ENCODE measurements around the gene SHROOM3. TPM values are rescaled to one million over a fixed set of nuclear protein-coding genes. Genes with fewer than 3 reads are reported as not detected.

The SHROOM3 gene
- total RNA-seq, 2 donors from 2014 or later, result 18.1 to 21.8 TPM

GRCh38 chr4:76738086-76738931 lies 303.3 kb downstream of the SHROOM3 start:
- H3K4me1 ChIP-seq (ENCODE audit: control insufficient read depth, insufficient read depth, low read length), result peaks cover 3% of the 10 kb centered on the region
- WGBS, 2 experiments (ENCODE audit: insufficient coverage in 1 of 2, insufficient read length in 1 of 2), result 84 to 92% methylated on average over 3 to 5 of the region's 5 CpGs
- peaks cover 3% of the 10 kb centered on the region for H3K4me1 Mint-ChIP-seq
- no peak overlapping the region for H3K4me3 Mint-ChIP-seq
- H3K27ac Mint-ChIP-seq, result no peak overlapping the region
- DNase-seq, result no peak
- H3K27me3 ChIP-seq (ENCODE audit: control insufficient read depth, insufficient read depth, low read length, poor library complexity, severe bottlenecking), result no peaks in the 10 kb centered on the region
- H3K9me3 Mint-ChIP-seq, result no peaks in the 10 kb centered on the region
- H3K36me3 ChIP-seq (ENCODE audit: control insufficient read depth, insufficient read depth, low read length), result peaks cover 29% of the 10 kb centered on the region
- H3K9ac ChIP-seq (ENCODE audit: extremely low read depth, low read length, poor library complexity, severe bottlenecking), result no peak overlapping the region
- H3K36me3 Mint-ChIP-seq (ENCODE audit: low read depth), result peaks cover 24% of the 10 kb centered on the region
- no peaks in the 10 kb centered on the region for H3K9me3 ChIP-seq (ENCODE audit: control insufficient read depth, low read length)
- H3K4me3 ChIP-seq (ENCODE audit: low read length), result no peak overlapping the region
- peak overlapping the region; percentile 5 for H3K27ac ChIP-seq (ENCODE audit: low read depth, low read length)
- no peak for TF ChIP-seq CTCF (conservative IDR thresholded peaks at IDR 0.05)
- no peaks in the 10 kb centered on the region for H3K27me3 Mint-ChIP-seq (ENCODE audit: insufficient read depth)

GRCh38 chr4:76740192-76740591 lies 305.2 kb downstream of the SHROOM3 start:
- no peak overlapping the region for H3K9ac ChIP-seq (ENCODE audit: extremely low read depth, low read length, poor library complexity, severe bottlenecking)
- H3K27ac Mint-ChIP-seq, result no peak overlapping the region
- TF ChIP-seq CTCF (conservative IDR thresholded peaks at IDR 0.05), result no peak
- H3K4me1 ChIP-seq (ENCODE audit: control insufficient read depth, insufficient read depth, low read length), result no peaks in the 10 kb centered on the region
- peaks cover 21% of the 10 kb centered on the region for H3K36me3 Mint-ChIP-seq (ENCODE audit: low read depth)
- H3K9me3 ChIP-seq (ENCODE audit: control insufficient read depth, low read length), result no peaks in the 10 kb centered on the region
- peaks cover 28% of the 10 kb centered on the region for H3K36me3 ChIP-seq (ENCODE audit: control insufficient read depth, insufficient read depth, low read length)
- H3K4me1 Mint-ChIP-seq, result no peaks in the 10 kb centered on the region
- WGBS, 2 experiments (ENCODE audit: insufficient coverage in 1 of 2, insufficient read length in 1 of 2), result 95 to 97% methylated on average over 20 to 24 of the region's 24 CpGs
- no peaks in the 10 kb centered on the region for H3K9me3 Mint-ChIP-seq
- no peak overlapping the region for H3K4me3 Mint-ChIP-seq
- H3K27me3 ChIP-seq (ENCODE audit: control insufficient read depth, insufficient read depth, low read length, poor library complexity, severe bottlenecking), result no peaks in the 10 kb centered on the region
- H3K27me3 Mint-ChIP-seq (ENCODE audit: insufficient read depth), result no peaks in the 10 kb centered on the region
- H3K4me3 ChIP-seq (ENCODE audit: low read length), result no peak overlapping the region
- H3K27ac ChIP-seq (ENCODE audit: low read depth, low read length), result no peak overlapping the region
- DNase-seq, result no peak

- no peak overlapping the region for H3K4me3 Mint-ChIP-seq
- no peaks in the 10 kb centered on the region for H3K4me1 Mint-ChIP-seq
- Histone ChIP-seq H3K36me3 (ENCODE audit: control insufficient read depth, insufficient read depth, low read length) (peaks cover 27% of the 10 kb centered on the region), H3K27me3 (ENCODE audit: control insufficient read depth, insufficient read depth, low read length, poor library complexity, severe bottlenecking) (no peaks in the 10 kb centered on the region), H3K9me3 (ENCODE audit: control insufficient read depth, low read length) (no peaks in the 10 kb centered on the region), H3K9ac (ENCODE audit: extremely low read depth, low read length, poor library complexity, severe bottlenecking) (no peak overlapping the region), H3K4me1 (ENCODE audit: control insufficient read depth, insufficient read depth, low read length) (no peaks in the 10 kb centered on the region), H3K27ac (ENCODE audit: low read depth, low read length) (no peak overlapping the region), H3K4me3 (ENCODE audit: low read length) (no peak overlapping the region)
- no peak overlapping the region for H3K27ac Mint-ChIP-seq
- no peak for DNase-seq
- H3K27me3 Mint-ChIP-seq (ENCODE audit: insufficient read depth), result no peaks in the 10 kb centered on the region
- WGBS, 2 experiments (ENCODE audit: insufficient coverage in 1 of 2, insufficient read length in 1 of 2), result 94 to 97% methylated on average over 78 to 85 of the region's 85 CpGs
- no peaks in the 10 kb centered on the region for H3K9me3 Mint-ChIP-seq
- H3K36me3 Mint-ChIP-seq (ENCODE audit: low read depth), result peaks cover 21% of the 10 kb centered on the region
- TF ChIP-seq CTCF (conservative IDR thresholded peaks at IDR 0.05), result no peak
These were observed 306.0 kb downstream of the SHROOM3 start for GRCh38 chr4:76740866-76741662.

Data from endodermal cell (in vitro differentiated cells).